ENCODE results near the gene C1orf159.
"Not testable (repeated sequence)": the region's sequence is repeated elsewhere in the genome, so short reads cannot be mapped to it uniquely, and the experiment has no call there.

Gene C1orf159

GRCh38 chr1:1072849-1073742, 42.8 kb downstream of the C1orf159 start:
- H3K36me3 ChIP-seq (ENCODE audit: insufficient read depth, low read length), result no peaks in the 10 kb centered on the region
- peaks cover 7% of the 10 kb centered on the region; the same call in 1 of the 2 replicates for H3K4me1 ChIP-seq (ENCODE audit: insufficient read depth, low read length)
- H3K9me3 ChIP-seq (ENCODE audit: control insufficient read depth, insufficient read depth, low read length), result no peaks in the 10 kb centered on the region
- H3K9ac ChIP-seq (ENCODE audit: low read depth, low read length), result no peak overlapping the region

GRCh38 chr1:1072299-1072848, 43.5 kb downstream of the C1orf159 start:
- Histone ChIP-seq H3K4me1 (ENCODE audit: insufficient read depth, low read length) (peaks cover 7% of the 10 kb centered on the region; the same call in 1 of the 2 replicates), H3K9ac (ENCODE audit: low read depth, low read length) (no peak overlapping the region), H3K9me3 (ENCODE audit: control insufficient read depth, insufficient read depth, low read length) (no peaks in the 10 kb centered on the region), H3K36me3 (ENCODE audit: insufficient read depth, low read length) (no peaks in the 10 kb centered on the region)

- Histone ChIP-seq H3K4me1 (ENCODE audit: insufficient read depth, low read length) (peaks cover 7% of the 10 kb centered on the region; the same call in 1 of the 2 replicates), H3K9me3 (ENCODE audit: control insufficient read depth, insufficient read depth, low read length) (no peaks in the 10 kb centered on the region), H3K36me3 (ENCODE audit: insufficient read depth, low read length) (no peaks in the 10 kb centered on the region), H3K9ac (ENCODE audit: low read depth, low read length) (no peak overlapping the region)
These were observed 44.2 kb downstream of the C1orf159 start for GRCh38 chr1:1071486-1072298.

- Histone ChIP-seq H3K4me1 (ENCODE audit: insufficient read depth, low read length) (peaks cover 7% of the 10 kb centered on the region; the same call in 1 of the 2 replicates), H3K9ac (ENCODE audit: low read depth, low read length) (peak overlapping the region; percentile 44; the same call in 1 of the 2 replicates), H3K36me3 (ENCODE audit: insufficient read depth, low read length) (no peaks in the 10 kb centered on the region), H3K9me3 (ENCODE audit: control insufficient read depth, insufficient read depth, low read length) (no peaks in the 10 kb centered on the region)
These were observed 45.9 kb downstream of the C1orf159 start for GRCh38 chr1:1069711-1070676.

- Histone ChIP-seq H3K36me3 (ENCODE audit: insufficient read depth, low read length) (no peaks in the 10 kb centered on the region), H3K4me1 (ENCODE audit: insufficient read depth, low read length) (peaks cover 7% of the 10 kb centered on the region; the same call in 1 of the 2 replicates), H3K9ac (ENCODE audit: low read depth, low read length) (peak overlapping the region; percentile 44; the same call in 1 of the 2 replicates), H3K9me3 (ENCODE audit: control insufficient read depth, insufficient read depth, low read length) (no peaks in the 10 kb centered on the region)
These were observed 46.7 kb downstream of the C1orf159 start for GRCh38 chr1:1069056-1069710.

GRCh38 chr1:1068517-1069055, 47.3 kb downstream of the C1orf159 start:
- peaks cover 7% of the 10 kb centered on the region; the same call in 1 of the 2 replicates for H3K4me1 ChIP-seq (ENCODE audit: insufficient read depth, low read length)
- H3K9ac ChIP-seq (ENCODE audit: low read depth, low read length), result peak overlapping the region; percentile 53
- H3K9me3 ChIP-seq (ENCODE audit: control insufficient read depth, insufficient read depth, low read length), result no peaks in the 10 kb centered on the region
- no peaks in the 10 kb centered on the region for H3K36me3 ChIP-seq (ENCODE audit: insufficient read depth, low read length)

- Histone ChIP-seq H3K36me3 (ENCODE audit: insufficient read depth, low read length) (no peaks in the 10 kb centered on the region), H3K9ac (ENCODE audit: low read depth, low read length) (peak overlapping the region; percentile 53), H3K4me1 (ENCODE audit: insufficient read depth, low read length) (peaks cover 7% of the 10 kb centered on the region; the same call in 1 of the 2 replicates), H3K9me3 (ENCODE audit: control insufficient read depth, insufficient read depth, low read length) (no peaks in the 10 kb centered on the region)
These were observed 47.9 kb downstream of the C1orf159 start for GRCh38 chr1:1067860-1068516.

- peaks cover 12% of the 10 kb centered on the region; the same call in 1 of the 2 replicates for H3K4me1 ChIP-seq (ENCODE audit: insufficient read depth, low read length)
These were observed 48.5 kb downstream of the C1orf159 start for GRCh38 chr1:1067284-1067859.

GRCh38 chr1:1066403-1067283, 49.2 kb downstream of the C1orf159 start:
- Histone ChIP-seq H3K9ac (ENCODE audit: low read depth, low read length) (no peak overlapping the region), H3K9me3 (ENCODE audit: control insufficient read depth, insufficient read depth, low read length) (no peaks in the 10 kb centered on the region), H3K4me1 (ENCODE audit: insufficient read depth, low read length) (peaks cover 12% of the 10 kb centered on the region; the same call in 1 of the 2 replicates), H3K36me3 (ENCODE audit: insufficient read depth, low read length) (no peaks in the 10 kb centered on the region)

More at GRCh38 chr1:1067284-1067859, 48.5 kb downstream of the C1orf159 start:
- H3K36me3 ChIP-seq (ENCODE audit: insufficient read depth, low read length), result no peaks in the 10 kb centered on the region
- H3K9me3 ChIP-seq (ENCODE audit: control insufficient read depth, insufficient read depth, low read length), result no peaks in the 10 kb centered on the region
- no peak overlapping the region for H3K9ac ChIP-seq (ENCODE audit: low read depth, low read length)

GRCh38 chr1:1065940-1066304, 50.0 kb downstream of the C1orf159 start:
- H3K36me3 ChIP-seq (ENCODE audit: insufficient read depth, low read length); H3K9me3 ChIP-seq (ENCODE audit: control insufficient read depth, insufficient read depth, low read length); H3K9ac ChIP-seq (ENCODE audit: low read depth, low read length): not testable (repeated sequence)
- peaks cover 12% of the 10 kb centered on the region; the same call in 1 of the 2 replicates for H3K4me1 ChIP-seq (ENCODE audit: insufficient read depth, low read length)

GRCh38 chr1:1065265-1065939, 50.5 kb downstream of the C1orf159 start:
- Histone ChIP-seq H3K4me1 (ENCODE audit: insufficient read depth, low read length) (peaks cover 9% of the 10 kb centered on the region; the same call in 1 of the 2 replicates), H3K36me3 (ENCODE audit: insufficient read depth, low read length) (no peaks in the 10 kb centered on the region), H3K9ac (ENCODE audit: low read depth, low read length) (no peak overlapping the region), H3K9me3 (ENCODE audit: control insufficient read depth, insufficient read depth, low read length) (no peaks in the 10 kb centered on the region)

All from ES-I3 (cell line).